H1 (cell line): ENCODE data around the gene MCRS1. TPM values are rescaled to one million over a fixed set of nuclear protein-coding genes. Genes with fewer than 3 reads are reported as not detected.

ENCODE experiments used
- CTCF ChIA-PET: fragments of 300-600 bp; sonication (Branson Sonifier 250); formaldehyde crosslinking; loops from one replicate; lab custom pipeline; 2021; ENCODE audit not compliant: partially characterized antibody; lab: Charles Lee
- POLR2A ChIA-PET: fragments of 300-600 bp; sonication (Branson Sonifier 250); formaldehyde crosslinking; loops from one replicate; lab custom pipeline; 2021; ENCODE audit warnings: inconsistent platforms; ENCODE audit not compliant: partially characterized antibody; lab: Charles Lee
- DNase-seq, 2 experiments: peaks; one replicate each; pipeline versions ENCODE4 v3.0.0 to v3.0.0-alpha.2; 2010 to 2022; ENCODE audit warnings: low spot score in 2 of 2, low read depth in 1 of 2, mixed read lengths in 1 of 2
- FAIRE-seq: peaks from 2 replicates; lab custom pipeline; 2011; peaks lifted over from hg19 to GRCh38; lab: Jason Lieb, UNC
- H2AFZ ChIP-seq: 2 replicates; pipeline ENCODE4 v1.8.1; 2012; ENCODE audit warnings: low read length, inconsistent platforms
- H2AK5ac ChIP-seq: 2 replicates; pipeline ENCODE4 v1.6.1; 2013; ENCODE audit warnings: low read depth, low read length
- H2BK120ac ChIP-seq: replicated peaks from 2 replicates; pipeline ENCODE3; 2013; ENCODE audit warnings: low read depth, low read length, inconsistent platforms
- H2BK12ac ChIP-seq: 2 replicates; pipeline ENCODE4 v1.6.1; 2013; ENCODE audit warnings: low read depth, low read length
- H2BK15ac ChIP-seq: 2 replicates; pipeline ENCODE4 v1.6.1; 2013; ENCODE audit warnings: low read length
- H2BK20ac ChIP-seq: 2 replicates; pipeline ENCODE4 v1.6.1; 2013; ENCODE audit warnings: low read length
- H2BK5ac ChIP-seq: 2 replicates; pipeline ENCODE4 v1.6.1; 2013; ENCODE audit warnings: low read depth, low read length
- H3K14ac ChIP-seq: 2 replicates; pipeline ENCODE4 v1.6.1; 2013; ENCODE audit warnings: inconsistent platforms; ENCODE audit not compliant: insufficient read length
- H3K18ac ChIP-seq: 2 replicates; pipeline ENCODE4 v1.6.1; 2013; ENCODE audit warnings: low read length; ENCODE audit errors: extremely low read depth
- H3K23ac ChIP-seq: 2 replicates; pipeline ENCODE4 v1.6.1; 2013; ENCODE audit warnings: inconsistent platforms; ENCODE audit not compliant: insufficient read length
- H3K23me2 ChIP-seq: 2 replicates; pipeline ENCODE4 v1.6.1; 2013; ENCODE audit warnings: low read depth, low read length
- H3K27ac ChIP-seq: 2 replicates; pipeline ENCODE4 v1.6.1; 2011; ENCODE audit warnings: low read depth, low read length, inconsistent platforms
- H3K27me3 ChIP-seq, 4 experiments: replicated peaks in 1 of 4; 1 replicate in 1 of 4; 2 replicates in 3 of 4; pipeline versions ENCODE4 v1.6.1 to v1.8.1; 2011 to 2013; ENCODE audit warnings: low read length in 3 of 4, mild to moderate bottlenecking in 3 of 4, inconsistent platforms in 2 of 4, mixed read lengths in 2 of 4, moderate library complexity in 1 of 4; ENCODE audit not compliant: control insufficient read depth in 3 of 4, insufficient read depth in 3 of 4; ENCODE audit errors: extremely low read depth in 1 of 4
- H3K36me3 ChIP-seq, 4 experiments: 2 replicates each; pipeline versions ENCODE4 v1.6.1 to v1.8.1; 2011 to 2013; ENCODE audit warnings: mild to moderate bottlenecking in 4 of 4, low read length in 3 of 4, moderate library complexity in 2 of 4, control low read depth in 1 of 4, inconsistent platforms in 1 of 4; ENCODE audit not compliant: insufficient read depth in 4 of 4, control insufficient read depth in 2 of 4
- H3K4ac ChIP-seq: replicated peaks from 2 replicates; pipeline ENCODE3; 2013; ENCODE audit warnings: low read length, low read depth, mixed read lengths, inconsistent platforms; ENCODE audit not compliant: insufficient read length
- H3K4me1 ChIP-seq, 4 experiments: replicated peaks in 1 of 4; 1 replicate in 1 of 4; 2 replicates in 3 of 4; pipeline versions ENCODE4 v1.6.1 to v1.8.1; 2011 to 2013; ENCODE audit warnings: low read length in 3 of 4, inconsistent platforms in 2 of 4, mixed read lengths in 1 of 4; ENCODE audit not compliant: insufficient read depth in 4 of 4, control insufficient read depth in 3 of 4
- H3K4me2 ChIP-seq, 2 experiments: 2 replicates each; pipeline versions ENCODE4 v1.6.1 to v1.8.1; 2011 to 2013; ENCODE audit warnings: low read depth in 2 of 2, low read length in 2 of 2, control low read depth in 1 of 2, inconsistent platforms in 1 of 2, mild to moderate bottlenecking in 1 of 2; ENCODE audit not compliant: insufficient read depth in 1 of 2
- H3K4me3 ChIP-seq, 4 experiments: fragments of 200-600, 300-600 bp in 1 of 4; sonication (generic), shearing (Covaris generic), sonication (Bioruptor Twin) in 1 of 4; 2 replicates each; pipeline versions ENCODE4 v1.5.1 to v1.8.1; 2011 to 2016; ENCODE audit warnings: low read length in 4 of 4, low read depth in 3 of 4, control low read depth in 2 of 4, inconsistent platforms in 2 of 4, mild to moderate bottlenecking in 2 of 4, mixed read lengths in 1 of 4, moderate library complexity in 1 of 4; ENCODE audit not compliant: insufficient read depth in 2 of 4; ENCODE audit errors: extremely low read depth in 1 of 4
- H3K56ac ChIP-seq: replicated peaks from 2 replicates; pipeline ENCODE3; 2013; ENCODE audit warnings: low read depth, mild to moderate bottlenecking, mixed read lengths, low read length, inconsistent platforms; ENCODE audit not compliant: insufficient read length
- H3K79me1 ChIP-seq: 2 replicates; pipeline ENCODE4 v1.6.1; 2013; ENCODE audit warnings: low read depth, low read length, control low read depth
- H3K79me2 ChIP-seq, 2 experiments: 2 replicates each; pipeline versions ENCODE4 v1.6.1 to v1.8.1; 2012 to 2013; ENCODE audit warnings: low read length in 2 of 2, mild to moderate bottlenecking in 2 of 2, inconsistent platforms in 1 of 2; ENCODE audit not compliant: insufficient read depth in 2 of 2, control insufficient read depth in 1 of 2
- H3K9ac ChIP-seq, 4 experiments: replicated peaks in 1 of 4; 1 replicate in 1 of 4; 2 replicates in 3 of 4; pipeline versions ENCODE4 v1.6.1 to v1.8.1; 2011 to 2013; ENCODE audit warnings: low read depth in 3 of 4, low read length in 3 of 4, control low read depth in 2 of 4, mild to moderate bottlenecking in 2 of 4, moderate library complexity in 2 of 4, inconsistent platforms in 1 of 4; ENCODE audit errors: extremely low read depth in 1 of 4
- H3K9me3 ChIP-seq, 2 experiments: 2 replicates each; pipeline versions ENCODE4 v1.6.1 to v1.8.1; 2012 to 2013; ENCODE audit warnings: mild to moderate bottlenecking in 2 of 2, moderate library complexity in 2 of 2, control low read depth in 1 of 2, inconsistent platforms in 1 of 2, low read depth in 1 of 2, low read length in 1 of 2, mixed read lengths in 1 of 2; ENCODE audit not compliant: insufficient read depth in 2 of 2
- H4K20me1 ChIP-seq, 2 experiments: replicated peaks in 1 of 2; 2 replicates each; pipeline versions ENCODE3 to v1.8.1; 2011 to 2013; ENCODE audit warnings: inconsistent platforms in 2 of 2, low read length in 2 of 2, mild to moderate bottlenecking in 1 of 2; ENCODE audit not compliant: insufficient read depth in 2 of 2, control insufficient read depth in 1 of 2
- H4K5ac ChIP-seq: 2 replicates; pipeline ENCODE4 v1.6.1; 2013; ENCODE audit warnings: low read length, low read depth, mixed read lengths, inconsistent platforms; ENCODE audit not compliant: insufficient read length
- H4K8ac ChIP-seq: 2 replicates; pipeline ENCODE4 v1.8.0; 2013; ENCODE audit warnings: mild to moderate bottlenecking, moderate library complexity, low read length, inconsistent platforms; ENCODE audit not compliant: insufficient read depth; ENCODE audit errors: extremely low read depth
- H4K91ac ChIP-seq: replicated peaks from 2 replicates; pipeline ENCODE3; 2013; ENCODE audit warnings: low read length, mixed read lengths, inconsistent platforms; ENCODE audit not compliant: insufficient read length
- CBX5 ChIP-seq: fragments of 300-800, 300-1000 bp; sonication (generic); IDR thresholded peaks from 2 replicates; pipeline ENCODE4 v1.7.1; 2016; ENCODE audit warnings: antibody characterized with exemption, low read length, low read depth
- GABPA ChIP-seq: IDR thresholded peaks from 2 replicates; pipeline ENCODE4 v1.6.1; 2011; ENCODE audit warnings: mild to moderate bottlenecking, low read length, moderate library complexity, borderline replicate concordance; ENCODE audit not compliant: insufficient read depth
- HDAC6 ChIP-seq: IDR thresholded peaks from one replicate; pipeline ENCODE4 v1.7.1; 2012; ENCODE audit warnings: low read depth, mild to moderate bottlenecking, inconsistent platforms, low read length, moderate library complexity
- WGBS, 2 experiments: shearing (Covaris generic) in 1 of 2; methylation state at CpG; one replicate each; pipeline versions ENCODE4 v1.1.6 to v1.1.7; 2013 to 2015; ENCODE audit warnings: low lambda C conversion rate in 2 of 2, mixed read lengths in 2 of 2, inconsistent platforms in 1 of 2, low coverage in 1 of 2, missing lambda C conversion rate in 1 of 2; ENCODE audit not compliant: insufficient replicate concordance in 2 of 2, insufficient coverage in 1 of 2, insufficient read length in 1 of 2; ENCODE audit errors: extremely low coverage in 1 of 2, missing lambda C conversion rate in 1 of 2; 5-methylcytosine and 5-hydroxymethylcytosine counted together
- polyA plus RNA-seq, 7 experiments: library from polyadenylated mRNA; depleted of rRNA in 3 of 7; stranded (reverse) in 5 of 7; unstranded in 2 of 7; fragments of >200 nt in 5 of 7; fragments of 200-250 nt in 2 of 7; gene quantifications; 1 replicate in 5 of 7; 2 replicates in 1 of 7; 4 replicates in 1 of 7; pipeline versions ENCODE4 v1.2.1 to v1.2.3, GENCODE V29; 2011 to 2013; ENCODE audit warnings: missing spikeins in 2 of 7, mixed read lengths in 2 of 7
- total RNA-seq: library from RNA; stranded (reverse); fragmentation: NEBNext Ultra II Directional; extraction: Animal tissue kit (Norgen Biotek cat#: 25700); gene quantifications from 2 replicates; pipeline ENCODE4 v1.2.1, GENCODE V29; 2021

MCRS1 gene
- total and polyA plus RNA-seq, 2 of the 8 experiments (the other 6 are each of a cell fraction or from before 2014, with no cell fraction given) = 90.3 to 139 TPM

- no peak overlapping the region for H2BK12ac ChIP-seq
- H3K4me3 ChIP-seq = peak overlapping the region; percentile 75 to 100 (median 96)
- FAIRE-seq = no peak
- no peak overlapping the region for H2BK15ac ChIP-seq
- H3K56ac ChIP-seq = no peak overlapping the region
- H2BK20ac ChIP-seq = no peak overlapping the region
- H2AFZ ChIP-seq = peak overlapping the region; percentile 89
- H3K23me2 ChIP-seq = peaks cover 6% of the 10 kb centered on the region; the same call in 1 of the 2 replicates
- H4K5ac ChIP-seq = no peak overlapping the region
- peak overlapping the region in 3 of 4 experiments; percentile 55 to 91 (median 63); a peak in 5 of 7 replicates for H3K9ac ChIP-seq
- H4K20me1 ChIP-seq = peaks cover 0 to 5% of the 10 kb centered on the region in 2 experiments
- no peaks in the 10 kb centered on the region for H3K9me3 ChIP-seq
- peak overlapping the region; percentile 72 to 91 for H3K4me2 ChIP-seq
- no peak overlapping the region for H2BK120ac ChIP-seq
- H3K23ac ChIP-seq = no peak overlapping the region
- peaks cover 15% of the 10 kb centered on the region for H3K79me1 ChIP-seq
- H3K18ac ChIP-seq = no peak overlapping the region
- peaks cover 0 to 33% of the 10 kb centered on the region in 2 experiments; a peak in 2 of 4 replicates for H3K79me2 ChIP-seq
- WGBS, 2 experiments = 6% methylated on average over 19 of the region's 19 CpGs; no CpG with 5 or more reads in 1 of the 2 experiments
- peak overlapping the region; percentile 89; the same call in 1 of the 2 replicates for H3K27ac ChIP-seq
- ChIA-PET CTCF (interaction anchor here (0.6 to 5.3 kb wide), 3 partner anchors 13 to 31 kb away, joined by 3 to 57 read pairs (median 3); no protein-coding TSS in a partner anchor), POLR2A (interaction anchor here (1.1 to 9.1 kb wide), 3 partner anchors 11 to 201 kb away, joined by 3 to 72 read pairs (median 3); partner anchors contain the start of gene SPATS2)
- H3K14ac ChIP-seq = no peak overlapping the region
- no peak overlapping the region for H3K4ac ChIP-seq
- no peak for DNase-seq
- H3K4me1 ChIP-seq = no peaks in the 10 kb centered on the region; a peak in 3 of 7 replicates
- no peak overlapping the region for H4K8ac ChIP-seq
- no peak for TF ChIP-seq GABPA
- no peak for TF ChIP-seq HDAC6
- no peak for TF ChIP-seq CBX5
- peaks cover 3 to 14% (median 7%) of the 10 kb centered on the region in 4 experiments; a peak in 5 of 8 replicates for H3K36me3 ChIP-seq
- H2BK5ac ChIP-seq = peak overlapping the region; percentile 10; the same call in 1 of the 2 replicates
- H3K27me3 ChIP-seq = no peaks in the 10 kb centered on the region
- no peak overlapping the region for H2AK5ac ChIP-seq
- no peak overlapping the region for H4K91ac ChIP-seq
Observed at GRCh38 chr12:49568442-49569162, 660 bp upstream of the MCRS1 start.
